NCI-H1105 (cell line): ENCODE results near the gene ZDHHC7.

Experiments used
- DNase-seq: peaks from one replicate; lab custom pipeline; 2025; lab: John Stamatoyannopoulos, UW

ZDHHC7 gene

DNA sequence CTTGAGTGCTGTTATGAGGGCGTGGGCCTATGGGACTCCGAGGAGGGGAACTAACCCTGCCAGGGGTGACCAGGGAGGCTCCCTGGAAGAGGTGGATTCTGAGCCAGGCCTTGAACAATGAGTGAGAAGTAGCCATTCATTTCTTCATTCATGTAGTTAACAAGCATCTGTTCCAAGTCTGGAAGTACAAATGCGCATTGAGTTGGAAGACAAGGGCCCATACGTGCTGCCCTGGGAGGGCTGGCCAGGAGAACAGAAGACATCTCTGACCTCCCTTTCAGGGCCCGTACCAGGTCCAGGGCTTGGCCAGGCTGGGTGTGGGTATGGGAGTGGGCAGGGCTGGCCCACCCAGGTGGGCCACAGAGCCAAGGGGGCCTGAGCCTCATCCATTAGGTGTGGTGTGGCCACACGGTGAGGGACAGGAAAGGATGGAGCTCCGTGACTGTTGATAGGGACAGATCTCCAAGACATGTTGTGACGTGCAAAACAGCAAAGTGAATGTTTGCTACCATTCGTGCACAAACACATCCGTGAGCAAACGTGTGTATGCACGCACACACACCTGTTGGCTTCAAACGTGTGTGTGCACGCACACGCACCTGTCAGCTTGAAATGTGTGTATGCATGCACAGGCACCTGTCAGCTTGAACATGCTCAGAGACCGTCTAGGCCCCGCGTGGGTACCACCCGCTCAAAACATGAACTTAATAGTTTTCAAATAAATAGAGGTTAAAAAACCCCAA is 46.8 kb downstream of the ZDHHC7 start:
- no peak for DNase-seq

DNA sequence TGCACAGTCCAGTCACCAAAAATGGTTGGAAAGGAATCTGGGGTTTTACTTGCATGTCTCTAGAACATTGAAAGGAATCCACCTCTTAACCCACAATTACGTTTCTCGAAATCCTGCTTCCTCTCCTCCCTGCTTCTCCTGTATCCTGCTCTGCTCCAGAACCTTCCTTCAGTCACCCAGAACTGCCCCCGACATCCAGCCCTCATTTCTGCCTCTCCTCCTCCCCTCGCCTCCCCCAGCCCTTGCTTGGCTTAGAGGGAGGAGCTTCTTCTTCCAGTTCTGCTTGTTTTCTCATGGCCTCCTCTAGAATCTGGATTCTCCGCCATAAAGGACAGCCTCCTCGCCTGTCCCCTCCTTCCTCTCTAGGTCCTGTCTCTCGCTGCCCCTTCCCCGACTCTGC is 48.3 kb downstream of the ZDHHC7 start:
- no peak for DNase-seq

DNA sequence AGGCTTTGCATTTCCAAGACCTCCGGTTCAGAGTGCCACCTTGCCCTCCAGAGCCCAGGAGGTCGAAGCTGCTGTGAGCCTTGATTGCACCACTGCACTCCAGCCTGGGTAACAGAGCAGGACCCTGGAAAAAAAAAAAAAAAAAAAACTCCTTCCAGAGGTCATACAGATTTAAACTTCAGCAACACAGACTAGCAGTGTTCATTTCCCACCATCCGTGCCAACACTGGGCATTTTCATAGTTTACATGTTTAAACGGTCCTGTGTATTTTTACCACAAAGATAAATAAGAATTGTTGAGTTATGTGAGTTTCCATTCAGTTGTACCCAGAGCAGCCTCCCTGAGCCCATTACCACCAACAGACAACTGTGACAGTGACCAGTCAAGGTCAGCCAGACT is 50.4 kb downstream of the ZDHHC7 start:
- no peak for DNase-seq

DNA sequence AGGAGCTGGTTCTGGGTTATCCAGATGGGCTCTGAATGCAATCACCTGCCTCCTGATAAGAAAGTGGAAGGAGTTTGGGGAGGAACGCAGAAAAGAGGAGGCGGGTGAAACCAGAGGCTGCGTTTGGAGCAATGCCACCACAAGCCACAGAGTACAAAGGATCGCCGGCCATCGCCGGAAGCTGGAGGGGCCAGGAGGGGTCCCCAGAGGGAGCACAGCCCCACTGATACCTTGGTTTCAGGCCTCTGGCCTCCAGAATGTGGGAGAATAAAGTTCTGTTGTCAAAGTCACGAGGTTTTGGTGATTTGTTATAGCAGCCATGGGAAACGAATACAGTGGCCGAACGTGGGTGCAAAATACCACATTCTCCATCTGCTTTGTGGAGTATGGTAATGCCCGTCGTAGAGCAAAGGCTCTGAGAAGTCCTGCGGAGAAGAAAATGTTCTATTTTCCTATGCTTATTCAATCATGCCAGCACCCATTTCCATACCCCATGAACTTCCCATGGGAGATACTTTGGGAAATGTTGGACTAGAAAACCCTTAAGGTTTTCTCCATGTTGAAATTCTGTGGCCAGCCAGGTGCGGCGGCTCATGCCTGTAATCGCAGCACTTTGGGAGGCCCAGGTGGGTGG is 51.4 kb downstream of the ZDHHC7 start:
- DNase-seq = no peak

DNA sequence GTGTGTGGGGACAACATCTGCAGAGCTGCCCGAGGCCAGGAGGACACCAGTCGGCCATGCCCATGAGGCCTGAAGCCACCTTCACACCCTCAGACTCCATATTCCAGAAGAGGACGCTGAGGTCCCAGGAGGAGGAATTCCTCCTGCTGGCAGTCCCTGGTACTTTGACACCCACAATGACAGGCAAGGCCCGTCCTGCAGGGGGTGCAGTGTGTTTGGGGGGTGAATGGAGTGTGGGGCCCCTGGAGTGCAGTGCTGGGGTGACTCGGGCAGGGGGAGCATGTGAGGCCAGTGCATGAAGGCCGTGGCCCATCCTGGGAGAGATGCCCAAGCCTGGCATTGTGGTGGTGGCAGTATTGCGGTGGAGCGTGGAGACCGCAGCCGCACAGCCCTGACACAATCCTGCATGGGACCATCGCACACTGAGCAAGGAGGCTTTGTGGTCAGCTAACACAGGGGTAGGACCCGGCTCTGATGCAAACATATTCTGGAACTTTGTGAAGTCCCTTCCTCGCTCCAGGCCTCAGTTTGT is 52.2 kb downstream of the ZDHHC7 start:
- DNase-seq = no peak

DNA sequence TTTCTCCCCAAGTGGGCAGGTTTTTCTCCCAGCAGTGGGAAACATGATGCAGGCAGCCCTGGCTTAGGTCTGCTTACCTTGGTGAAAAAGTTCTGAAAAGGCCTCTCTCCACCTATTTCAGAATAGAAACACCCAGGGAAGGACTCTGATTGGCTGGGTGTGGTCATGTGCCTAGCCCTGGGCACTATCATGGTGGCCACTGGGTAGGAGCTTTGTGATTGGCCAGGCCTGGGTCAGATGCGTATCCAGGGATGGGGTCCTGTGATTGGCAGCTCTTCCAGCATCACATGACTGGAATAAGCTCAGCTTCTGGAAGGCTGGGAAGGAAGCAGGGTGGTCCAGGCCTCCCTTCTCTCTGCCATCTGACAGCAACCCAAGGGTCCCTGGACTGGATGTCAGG is 53.5 kb downstream of the ZDHHC7 start:
- no peak for DNase-seq

DNA sequence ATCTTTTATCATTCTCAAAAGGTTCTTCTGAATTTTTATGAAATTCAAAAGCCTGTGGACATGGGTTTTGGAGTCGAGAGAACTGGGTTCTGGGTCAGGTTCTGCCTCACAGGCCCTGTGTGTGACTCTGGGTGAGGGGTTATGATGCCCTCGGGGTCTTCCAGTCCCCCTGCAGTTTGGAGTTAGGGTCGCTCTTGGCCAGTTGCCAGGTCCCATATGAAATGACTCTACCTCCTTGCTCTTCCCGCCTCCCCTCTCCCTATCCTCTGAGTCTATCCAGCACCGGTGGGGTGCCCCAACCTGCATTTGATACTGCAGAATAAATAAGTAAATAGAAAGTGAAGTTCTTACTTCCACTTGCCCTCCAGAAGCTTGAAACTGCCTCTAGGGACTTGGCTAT is 54.1 kb downstream of the ZDHHC7 start:
- DNase-seq = no peak

DNA sequence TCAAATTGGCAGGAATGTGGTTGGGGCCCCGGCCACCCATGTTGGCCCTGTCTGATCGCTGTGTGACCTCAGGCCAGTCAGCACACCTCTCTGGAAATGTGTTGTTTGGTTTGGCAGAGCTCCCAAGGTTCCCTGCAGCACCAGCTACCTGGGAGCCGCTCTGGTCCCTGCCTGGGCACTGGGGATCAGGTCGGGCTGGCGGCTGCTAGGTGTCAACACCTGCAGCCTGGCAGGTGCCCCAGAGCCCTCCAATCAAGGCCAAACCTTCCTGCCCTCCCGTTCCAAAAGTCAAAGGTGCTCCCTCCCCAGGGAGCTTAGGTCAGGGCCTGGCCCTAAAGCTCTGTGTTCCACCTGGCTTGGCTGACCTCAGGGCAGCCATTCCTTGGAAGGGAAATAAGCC is 55.9 kb downstream of the ZDHHC7 start:
- no peak for DNase-seq

DNA sequence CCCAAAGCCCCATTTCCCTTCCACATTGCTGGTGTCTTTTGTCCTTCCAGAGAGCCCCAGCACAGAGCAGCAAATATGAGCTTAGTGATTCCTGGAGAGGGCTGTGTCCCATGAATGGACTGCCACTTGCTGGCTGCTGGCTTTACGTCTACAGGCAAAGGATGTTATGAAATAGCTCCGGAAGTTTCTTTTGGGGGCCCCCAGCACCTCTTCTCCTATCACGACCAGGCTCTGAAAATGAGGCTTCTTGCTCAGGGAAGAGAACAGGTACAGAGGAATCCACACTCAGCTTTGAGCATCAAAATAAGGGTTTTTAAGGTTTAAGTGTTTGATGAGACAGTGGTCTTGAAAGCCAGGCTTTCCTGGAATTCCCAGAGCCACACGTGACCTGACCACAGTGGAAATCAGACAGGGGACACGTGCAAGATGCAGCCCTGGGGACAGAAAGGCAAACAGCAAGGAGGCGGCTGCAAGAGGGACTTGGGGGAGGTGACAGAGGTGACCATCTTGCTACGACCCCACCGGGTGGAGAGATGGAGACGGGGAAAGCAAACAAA is 58.1 kb downstream of the ZDHHC7 start:
- DNase-seq = no peak

DNA sequence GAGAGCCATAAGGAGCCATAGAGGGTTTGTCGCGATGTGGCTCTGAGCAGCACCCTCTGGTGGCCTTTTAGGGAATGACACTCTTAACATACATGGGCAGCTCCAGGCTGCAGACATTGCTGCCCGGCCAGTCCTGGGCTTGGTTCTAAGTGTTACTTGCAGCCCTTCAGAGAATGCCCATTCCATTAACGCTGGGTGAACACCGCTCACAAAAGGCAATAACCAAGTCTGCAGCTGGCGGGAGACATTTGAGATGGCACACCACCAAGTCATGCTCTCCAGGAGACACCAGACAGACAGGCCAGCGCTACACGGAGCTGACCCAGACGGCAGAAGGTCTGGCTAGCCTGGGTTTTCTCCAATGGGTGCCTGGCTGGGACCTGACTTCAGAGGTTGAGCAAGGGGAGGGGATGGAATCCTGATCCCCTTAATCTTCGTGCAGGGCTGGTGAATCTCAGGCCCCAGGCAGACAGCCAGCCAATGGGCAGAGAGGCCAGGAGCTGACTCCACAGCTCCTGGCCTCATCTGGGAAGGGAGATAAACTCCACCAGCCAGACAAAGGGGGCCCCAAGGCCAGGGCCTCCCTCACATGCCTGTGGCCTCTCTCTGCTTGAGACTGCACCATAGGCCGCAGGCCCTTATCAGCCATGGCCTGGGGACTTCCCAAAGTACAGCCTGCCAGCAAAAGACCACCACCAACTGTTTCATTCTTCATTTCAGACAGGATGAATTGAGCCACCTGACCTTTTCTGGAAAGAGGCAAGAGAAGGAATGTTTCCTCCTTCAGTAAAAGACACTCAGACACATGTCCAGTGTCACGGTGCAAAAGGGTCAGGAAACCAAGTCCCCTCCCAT is 58.8 kb downstream of the ZDHHC7 start:
- DNase-seq = peak; percentile 34

DNA sequence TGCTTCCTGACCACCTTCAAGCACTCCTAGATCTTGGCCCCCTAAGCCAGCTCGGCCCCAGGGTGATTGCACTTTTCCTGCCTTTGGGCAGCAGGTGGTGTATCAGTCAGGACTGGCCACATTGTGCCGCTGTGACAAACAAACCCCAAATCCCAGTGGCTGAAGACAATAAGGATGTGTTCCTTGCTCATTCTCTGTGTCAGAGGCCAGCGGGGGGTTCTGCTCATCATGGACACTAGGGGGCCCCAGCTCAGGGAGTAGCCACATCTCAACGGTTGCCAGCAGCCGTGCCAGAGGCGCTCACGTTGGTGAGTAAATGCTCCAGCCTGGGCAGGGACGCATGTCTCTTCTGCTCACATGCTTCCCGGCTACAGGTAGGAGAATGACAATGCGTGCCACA is 60.4 kb downstream of the ZDHHC7 start:
- DNase-seq = no peak

DNA sequence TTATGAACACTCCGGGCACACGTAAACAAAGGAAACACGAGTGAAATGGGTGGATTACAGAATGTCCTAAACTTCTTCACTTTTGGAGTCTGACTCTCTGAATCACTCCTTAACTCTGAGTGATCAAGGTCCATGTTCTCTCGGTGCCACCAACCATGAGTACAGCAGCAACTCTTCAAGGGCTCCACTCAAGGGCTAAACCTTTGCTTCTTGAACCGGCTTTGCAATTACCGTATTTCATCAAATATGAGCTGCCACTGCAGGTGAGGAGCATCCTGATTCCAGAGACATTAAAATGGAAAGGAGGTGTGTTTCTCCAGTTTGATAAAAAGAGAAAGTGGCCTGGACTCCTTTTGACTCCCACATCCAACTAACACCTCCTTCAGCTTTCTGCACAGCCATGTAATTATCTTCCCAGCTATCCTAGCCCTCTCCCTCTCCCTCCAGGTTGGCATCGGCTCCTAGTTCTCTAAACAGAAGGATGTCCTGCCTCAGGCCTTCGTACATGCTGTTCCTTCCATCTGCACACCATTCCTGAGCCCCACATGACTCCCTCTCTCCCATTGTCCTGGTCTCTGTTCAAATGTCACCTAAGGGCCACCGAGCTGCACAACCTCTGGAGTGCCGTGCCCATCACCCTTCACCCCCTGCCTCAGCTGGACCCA is 61.4 kb downstream of the ZDHHC7 start:
- no peak for DNase-seq

DNA sequence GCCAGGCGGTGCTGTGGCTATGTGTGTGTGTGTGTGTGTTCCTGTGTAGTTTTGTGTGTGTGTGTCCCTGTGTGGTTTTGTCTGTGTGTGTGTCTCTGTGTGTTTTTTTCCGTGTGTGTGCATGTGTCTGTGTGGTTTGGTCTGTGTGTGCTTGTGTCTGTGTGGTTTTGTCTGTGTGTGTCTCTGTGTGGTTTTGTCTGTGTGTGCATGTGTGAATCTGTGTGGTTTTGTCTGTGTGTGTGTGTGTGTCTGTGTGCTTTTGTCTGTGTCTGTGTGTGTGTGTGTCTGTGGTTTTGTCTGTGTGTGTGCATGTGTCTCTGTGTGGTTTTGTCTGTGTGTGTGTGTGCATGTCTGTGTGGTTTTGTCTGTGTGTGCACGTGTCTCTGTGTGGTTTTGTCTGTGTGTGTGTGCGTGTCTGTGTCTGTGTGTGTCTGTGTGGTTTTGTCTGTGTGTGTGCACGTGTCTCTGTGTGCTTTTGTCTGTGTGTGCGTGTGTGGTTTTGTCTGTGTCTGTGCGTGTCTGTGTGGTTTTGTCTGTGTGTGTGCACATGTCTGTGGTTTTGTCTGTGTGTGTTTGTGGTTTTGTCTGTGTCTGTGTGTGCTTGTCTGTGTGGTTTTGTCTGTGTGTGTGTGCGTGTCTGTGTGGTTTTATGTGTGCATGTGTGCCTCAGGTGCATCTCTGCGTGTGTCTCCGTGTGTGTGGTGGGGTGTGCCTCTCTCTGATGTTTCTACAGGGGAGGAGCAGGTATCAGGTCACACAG is 62.3 kb downstream of the ZDHHC7 start:
- DNase-seq = no peak

DNA sequence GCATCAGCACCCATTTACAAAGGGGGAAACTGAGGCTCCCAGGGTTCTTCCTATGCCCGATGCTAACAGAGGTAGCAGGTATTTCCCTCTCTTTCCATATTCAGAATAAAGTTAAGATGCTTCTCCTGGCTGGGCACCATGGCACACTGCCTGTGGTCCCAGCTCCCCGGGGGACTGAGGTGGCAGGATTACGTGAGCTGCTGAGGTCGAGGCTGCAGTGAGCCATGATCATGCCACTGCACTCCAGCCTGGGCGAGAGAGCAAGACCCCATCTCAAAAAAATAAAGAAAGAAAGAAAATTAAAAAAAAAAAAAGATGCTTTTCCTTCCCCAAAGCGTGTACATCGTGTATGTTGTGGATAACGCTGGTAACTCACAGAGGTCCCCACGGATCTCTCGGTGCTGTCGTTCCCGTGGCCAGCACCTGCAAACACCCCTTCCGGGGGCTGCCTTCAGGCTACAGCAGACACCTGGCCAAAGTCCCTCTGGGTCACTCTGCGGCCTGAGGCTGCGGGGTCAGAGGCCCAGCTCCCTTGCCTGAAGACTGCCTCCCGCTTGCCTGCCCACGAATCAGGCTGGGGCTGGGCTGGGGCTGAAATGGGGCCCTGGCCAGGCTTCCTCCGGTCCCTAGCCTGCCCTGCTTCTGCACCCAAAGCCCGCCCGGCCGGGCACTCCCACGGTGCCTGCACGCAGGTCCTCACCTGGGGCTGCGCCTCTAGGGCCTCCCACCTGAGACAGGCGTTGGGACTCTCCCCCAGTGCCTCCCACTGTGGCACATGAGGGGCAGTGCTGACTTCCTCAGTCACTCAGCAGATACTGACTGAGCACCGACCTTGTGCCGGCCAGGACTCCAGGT is 63.1 kb downstream of the ZDHHC7 start:
- DNase-seq = no peak

DNA sequence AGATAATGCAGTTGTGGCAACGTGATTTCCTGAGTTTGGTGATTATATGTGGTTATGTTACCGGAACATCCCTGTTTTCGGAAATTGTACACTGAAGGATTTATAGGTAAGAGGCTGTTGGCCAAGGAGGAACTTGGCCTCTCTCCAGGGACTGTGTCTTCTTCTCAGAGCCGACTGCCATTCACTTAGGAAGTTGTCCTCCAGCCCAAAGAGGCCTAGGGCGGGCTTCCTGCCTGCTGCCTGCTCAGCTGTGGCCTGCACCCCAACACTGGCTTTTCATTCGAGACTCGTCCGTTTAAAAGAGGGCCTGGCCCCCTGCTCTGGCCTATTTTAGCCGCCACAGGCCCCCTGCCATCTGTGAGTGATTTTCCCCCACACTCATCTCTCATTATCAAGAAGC is 64.3 kb downstream of the ZDHHC7 start:
- no peak for DNase-seq

DNA sequence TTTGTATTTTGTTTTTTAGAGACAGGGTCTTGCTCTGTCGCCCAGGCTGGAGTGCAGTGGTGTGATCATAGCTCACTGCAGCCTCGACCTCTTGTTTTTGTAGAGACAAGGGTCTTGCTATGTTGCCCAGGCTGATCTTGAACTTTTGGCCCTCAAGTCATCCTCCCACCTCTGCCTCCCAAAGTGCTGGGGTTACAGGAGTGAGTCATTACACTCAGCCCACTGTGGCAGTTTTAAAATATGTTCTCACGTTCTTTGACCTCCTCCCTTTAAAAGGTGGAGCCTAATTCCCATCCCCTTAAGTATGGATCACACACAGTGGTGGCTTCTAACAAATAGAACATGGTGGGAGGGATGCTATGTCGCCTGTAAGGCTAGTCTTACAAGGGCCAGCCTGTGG is 67.7 kb downstream of the ZDHHC7 start:
- DNase-seq = no peak

DNA sequence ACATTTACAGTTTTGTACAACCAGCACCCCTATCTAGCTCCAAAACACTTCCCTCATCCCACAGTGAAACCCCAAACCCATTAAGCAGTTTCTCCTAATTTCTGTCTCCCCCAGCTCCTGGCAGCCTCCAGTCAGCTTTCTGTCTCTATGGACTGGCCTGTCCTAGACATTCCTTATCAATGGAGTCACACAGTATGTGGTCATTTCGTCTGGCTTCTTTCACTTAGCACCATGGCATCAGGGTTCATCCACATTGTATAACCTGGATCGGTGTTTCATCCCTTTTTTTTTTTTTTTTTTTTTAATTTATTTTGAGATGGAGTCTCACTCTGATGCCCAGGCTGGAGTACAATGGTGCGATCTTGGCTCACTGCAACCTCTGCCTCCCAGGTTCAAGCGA is 68.5 kb downstream of the ZDHHC7 start:
- DNase-seq = no peak

DNA sequence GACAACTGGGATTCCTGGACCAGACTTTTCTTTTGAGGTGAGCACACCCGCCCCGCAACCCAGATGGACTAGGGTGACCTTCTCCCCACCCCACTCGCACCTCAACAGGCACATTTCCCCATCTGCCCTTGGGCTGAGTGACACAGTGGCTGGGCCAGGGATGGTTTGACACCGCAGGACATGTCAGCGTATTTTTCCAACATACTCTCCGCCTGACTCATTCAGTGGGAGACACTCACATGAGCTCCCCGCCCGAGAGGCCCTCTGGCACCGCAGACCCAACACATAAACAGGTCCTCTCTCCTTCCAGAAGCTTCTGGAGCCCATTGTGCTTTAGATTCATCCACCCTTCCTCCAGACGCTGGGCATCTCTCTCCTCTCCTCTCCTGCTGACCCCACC is 69.4 kb downstream of the ZDHHC7 start:
- DNase-seq = no peak

DNA sequence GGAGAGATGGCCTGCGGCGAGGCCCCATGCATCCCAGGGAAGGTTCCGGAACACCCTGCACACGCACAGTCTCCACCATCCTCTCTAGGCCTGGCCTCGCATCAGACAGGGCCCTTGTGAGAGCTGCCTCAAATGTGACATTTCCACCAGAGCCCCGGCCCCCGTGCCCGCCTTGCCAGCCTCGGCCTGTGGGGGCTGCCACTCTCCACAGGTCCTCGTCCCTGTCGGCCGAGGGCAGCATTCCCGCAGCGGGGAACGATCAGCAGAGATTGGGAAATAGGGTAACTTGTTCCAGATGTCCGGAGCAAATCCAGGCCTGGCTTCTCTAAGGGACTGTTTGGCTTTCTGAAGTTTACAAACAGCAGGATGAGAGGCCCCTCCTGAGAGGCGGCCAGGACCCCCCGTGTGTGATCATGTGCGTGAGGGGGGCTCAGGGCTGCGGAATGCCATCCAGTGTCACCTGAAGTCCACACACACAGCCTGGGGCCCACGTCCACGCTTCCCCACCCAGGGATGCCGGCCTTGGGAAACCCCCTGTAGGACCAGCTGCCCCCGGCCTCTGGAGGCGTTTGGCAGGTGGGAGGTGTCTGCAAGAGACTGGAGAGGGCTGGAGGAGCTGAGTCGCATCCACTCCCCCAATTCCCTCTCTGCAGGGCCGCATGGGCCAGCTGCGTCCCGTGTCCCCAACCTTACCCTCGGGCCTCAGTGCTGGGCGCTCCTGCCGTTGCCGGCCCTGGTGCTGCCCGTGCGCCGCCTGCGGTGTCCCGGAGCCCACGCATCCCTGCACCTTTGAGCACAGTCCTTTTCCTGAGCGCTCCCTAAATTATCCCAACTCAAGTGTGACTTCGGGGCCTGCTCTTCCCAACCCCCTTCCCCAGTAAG is 70.4 kb downstream of the ZDHHC7 start:
- no peak for DNase-seq
